ENCODE results near the gene AMIGO1. TPM values are rescaled to one million over a fixed set of nuclear protein-coding genes. Genes with fewer than 3 reads are reported as not detected.

AMIGO1 gene
- total and polyA plus RNA-seq, 8 donors: 3.1 to 8.1 (median 3.8) TPM

DNA sequence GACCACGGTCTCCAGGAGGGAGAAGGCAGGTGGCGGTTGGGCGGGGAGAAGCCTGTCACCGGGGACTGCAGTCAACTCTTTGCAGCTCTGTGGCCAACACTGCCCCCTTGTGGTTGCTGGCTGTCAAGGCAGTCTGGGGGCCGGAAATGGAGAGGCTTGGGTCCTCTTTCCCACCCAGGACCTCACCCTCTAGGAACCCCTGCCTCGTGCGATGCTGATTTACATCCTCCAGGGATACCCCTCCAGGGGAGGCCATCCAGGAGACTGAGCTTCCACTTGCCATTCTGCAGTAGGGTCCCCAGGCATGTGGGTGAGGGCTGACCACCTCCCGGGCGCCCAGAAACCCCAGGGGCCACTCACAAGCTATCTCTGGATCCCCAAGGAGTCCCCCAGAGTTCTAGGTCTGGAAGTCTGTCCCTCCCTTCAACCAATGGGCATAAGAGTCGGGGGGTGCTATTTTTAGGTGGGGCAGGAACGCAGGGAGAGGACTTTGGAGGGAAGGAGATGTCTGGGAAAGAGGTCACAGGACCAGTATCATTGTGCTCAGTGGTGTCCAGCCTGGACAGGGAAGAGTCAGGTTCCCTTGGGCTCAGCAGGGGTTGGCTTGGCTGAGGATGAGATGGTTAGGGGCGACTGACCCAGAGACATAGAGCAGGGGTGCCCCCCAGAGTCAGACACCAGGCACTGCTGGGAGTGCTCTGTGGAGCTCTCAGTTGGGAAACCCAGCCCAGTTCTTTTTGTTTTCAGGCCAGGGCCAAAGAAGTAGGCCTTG, 23.0 kb upstream of the AMIGO1 start:
- peak; percentile 97 for ATAC-seq
- Histone ChIP-seq H3K27me3 (no peaks in the 10 kb centered on the region), H3K9me3 (no peaks in the 10 kb centered on the region), H3K36me3 (no peaks in the 10 kb centered on the region), H3K27ac (no peak overlapping the region), H3K4me1 (peaks cover 0 to 11% of the 10 kb centered on the region in 2 donors), H3K4me3 (no peak overlapping the region)
- intact Hi-C loops (cut with DNase I): loop anchor here in 1 of 2 donors (5.0 to 10.0 kb wide), 2 partner anchors 40 to 268 kb away; partner anchors contain the start of gene CYB561D1
- DNase-seq: peak; percentile 66 to 94 (median 85)
- TF ChIP-seq, protein P1, sequence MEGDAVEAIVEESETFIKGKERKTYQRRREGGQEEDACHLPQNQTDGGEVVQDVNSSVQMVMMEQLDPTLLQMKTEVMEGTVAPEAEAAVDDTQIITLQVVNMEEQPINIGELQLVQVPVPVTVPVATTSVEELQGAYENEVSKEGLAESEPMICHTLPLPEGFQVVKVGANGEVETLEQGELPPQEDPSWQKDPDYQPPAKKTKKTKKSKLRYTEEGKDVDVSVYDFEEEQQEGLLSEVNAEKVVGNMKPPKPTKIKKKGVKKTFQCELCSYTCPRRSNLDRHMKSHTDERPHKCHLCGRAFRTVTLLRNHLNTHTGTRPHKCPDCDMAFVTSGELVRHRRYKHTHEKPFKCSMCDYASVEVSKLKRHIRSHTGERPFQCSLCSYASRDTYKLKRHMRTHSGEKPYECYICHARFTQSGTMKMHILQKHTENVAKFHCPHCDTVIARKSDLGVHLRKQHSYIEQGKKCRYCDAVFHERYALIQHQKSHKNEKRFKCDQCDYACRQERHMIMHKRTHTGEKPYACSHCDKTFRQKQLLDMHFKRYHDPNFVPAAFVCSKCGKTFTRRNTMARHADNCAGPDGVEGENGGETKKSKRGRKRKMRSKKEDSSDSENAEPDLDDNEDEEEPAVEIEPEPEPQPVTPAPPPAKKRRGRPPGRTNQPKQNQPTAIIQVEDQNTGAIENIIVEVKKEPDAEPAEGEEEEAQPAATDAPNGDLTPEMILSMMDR (IDR thresholded peaks at IDR 0.05): peak; percentile 91 to 97

DNA sequence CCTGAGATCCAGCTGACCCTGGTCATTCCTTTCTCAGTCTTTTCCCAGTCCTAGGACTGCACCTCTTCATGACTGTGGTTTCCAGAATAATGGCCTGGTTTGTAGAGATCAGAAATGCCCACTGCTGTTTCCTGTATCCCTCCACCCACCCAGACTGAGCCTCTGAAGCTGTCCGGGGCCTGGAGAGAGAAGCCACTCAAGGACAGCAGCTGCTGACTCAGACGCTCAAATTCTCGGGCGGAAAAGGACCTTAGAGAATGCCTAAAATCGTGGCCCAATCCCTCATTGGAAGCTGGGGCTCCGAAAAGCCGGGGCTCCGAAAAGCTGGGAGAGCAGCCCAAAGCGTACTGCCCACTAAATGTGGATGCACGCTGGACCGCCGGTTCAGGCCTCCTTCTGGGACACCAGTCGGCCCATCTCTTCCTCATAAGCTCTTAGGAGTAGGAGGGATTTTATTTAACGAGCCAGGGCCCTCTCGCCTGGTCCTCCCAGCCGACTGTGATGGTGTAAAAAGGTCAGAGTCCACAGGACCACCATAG, 22.4 kb upstream of the AMIGO1 start:
- H3K27me3 ChIP-seq: no peaks in the 10 kb centered on the region
- H3K27ac ChIP-seq: no peak overlapping the region
- no peaks in the 10 kb centered on the region for H3K9me3 ChIP-seq
- H3K36me3 ChIP-seq: no peaks in the 10 kb centered on the region
- DNase-seq: no peak
- TF ChIP-seq, protein P1 (IDR thresholded peaks at IDR 0.05): no peak
- intact Hi-C loops (cut with DNase I): loop anchor here in 1 of 2 donors (5.0 to 10.0 kb wide), 2 partner anchors 40 to 267 kb away; partner anchors contain the start of gene CYB561D1
- H3K4me1 ChIP-seq: peaks cover 0 to 11% of the 10 kb centered on the region in 2 donors
- ATAC-seq: no peak
- H3K4me3 ChIP-seq: no peak overlapping the region

DNA sequence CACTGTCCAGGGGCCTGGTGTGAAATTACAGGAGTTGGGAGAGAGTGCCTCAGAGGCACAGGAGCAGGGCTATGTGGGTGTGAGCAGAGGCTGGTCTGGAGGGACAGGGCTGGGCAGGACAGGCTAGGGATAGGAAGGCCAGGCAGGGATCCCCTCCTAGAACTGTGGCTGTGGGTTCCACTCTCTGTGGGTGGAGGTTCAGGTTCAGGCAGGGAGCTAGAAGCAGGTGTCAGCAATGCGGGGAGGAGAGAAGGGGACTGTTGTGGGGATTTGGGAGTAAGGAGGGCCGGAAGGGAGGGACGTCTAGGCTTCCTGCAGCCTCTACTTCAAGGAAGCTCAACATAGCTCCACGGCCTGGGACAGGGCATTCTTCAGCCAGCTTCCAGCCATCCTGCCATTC, 21.9 kb upstream of the AMIGO1 start:
- no peak overlapping the region for H3K27ac ChIP-seq
- intact Hi-C loops (cut with DNase I): loop anchor here in 1 of 2 donors (5.0 to 10.0 kb wide), 2 partner anchors 39 to 267 kb away; partner anchors contain the start of gene CYB561D1
- H3K36me3 ChIP-seq: no peaks in the 10 kb centered on the region

DNA sequence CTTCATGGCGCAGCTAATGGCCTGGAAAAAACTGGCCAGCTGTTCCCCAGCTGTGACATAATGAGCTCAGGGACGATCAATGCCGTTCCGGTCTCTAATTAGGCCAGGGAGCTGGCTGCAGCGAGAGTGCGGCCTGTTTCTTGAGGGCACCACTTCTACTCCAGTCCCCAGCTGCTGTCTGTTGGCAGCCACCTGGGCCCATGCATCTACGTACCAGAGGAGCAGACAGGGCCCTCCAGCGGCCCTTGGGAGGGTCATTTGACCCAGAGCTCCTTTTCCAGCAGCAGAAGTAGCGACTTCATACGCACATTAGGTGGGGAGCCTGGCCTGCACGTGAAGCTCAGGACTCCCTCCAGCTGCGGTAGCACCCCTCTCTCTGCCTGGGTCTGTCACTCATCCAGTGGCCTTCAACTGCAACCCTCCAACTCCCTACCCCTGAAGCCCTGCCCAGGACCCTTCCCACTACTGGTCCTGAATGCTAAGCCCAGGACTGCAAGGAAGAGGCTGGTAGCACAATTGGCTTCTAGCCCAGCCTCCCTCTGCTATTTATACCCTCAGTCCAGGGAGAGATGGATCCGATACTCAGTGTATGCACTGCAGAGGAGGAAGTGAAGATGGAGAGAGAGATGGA, 21.0 kb upstream of the AMIGO1 start:
- Histone ChIP-seq H3K4me3 (no peak overlapping the region), H3K4me1 (peaks cover 0 to 11% of the 10 kb centered on the region in 2 donors), H3K27me3 (no peaks in the 10 kb centered on the region), H3K27ac (no peak overlapping the region), H3K9me3 (no peaks in the 10 kb centered on the region), H3K36me3 (no peaks in the 10 kb centered on the region)
- intact Hi-C loops (cut with DNase I): loop anchor here in 1 of 2 donors (5.0 to 10.0 kb wide), 2 partner anchors 38 to 266 kb away; partner anchors contain the start of gene CYB561D1
- DNase-seq (peak in 2 of 4 donors; percentile 52 to 75), ATAC-seq (no peak)
- TF ChIP-seq, protein P1 (IDR thresholded peaks at IDR 0.05): no peak

More for the DNA sequence above, 21.9 kb upstream of the AMIGO1 start:
- DNase-seq (no peak), ATAC-seq (no peak)
- TF ChIP-seq, protein P1 (IDR thresholded peaks at IDR 0.05): no peak
- H3K4me3 ChIP-seq: no peak overlapping the region
- H3K4me1 ChIP-seq: peaks cover 0 to 11% of the 10 kb centered on the region in 2 donors
- no peaks in the 10 kb centered on the region for H3K27me3 ChIP-seq
- no peaks in the 10 kb centered on the region for H3K9me3 ChIP-seq

Measured in left lung (tissue), 10 donors.